ENCODE measurements around the gene RHBDL1. TPM values are rescaled to one million over a fixed set of nuclear protein-coding genes. Genes with fewer than 3 reads are reported as not detected.

Gene RHBDL1
- 0.17 TPM in 1 of 2 replicates, not detected in the other for total RNA-seq

GRCh38 chr16:674968-675883, at the start of gene RHBDL1:
TSS of gene RHBDL1 (plus strand) at chr16:675671. CDS start at chr16:675791, 120 bp downstream.

GRCh38 chr16:630815-631405, 44.6 kb upstream of the RHBDL1 start, which contains the start of gene WFIKKN1:
TSS of gene WFIKKN1 (plus strand) at chr16:630985. CDS start at chr16:631254, 269 bp downstream.

GRCh38 chr16:636206-637080, 39.0 kb upstream of the RHBDL1 start, which contains the start of gene METTL26:
TSS of gene METTL26 (minus strand) at chr16:636305. CDS start at chr16:636290, 15 bp downstream.

GRCh38 chr16:641326-642188, 33.9 kb upstream of the RHBDL1 start, which contains the start of gene MCRIP2:
TSS of gene MCRIP2 (plus strand) at chr16:641828. CDS start at chr16:641992, 164 bp downstream.

GRCh38 chr16:648781-649589, 26.5 kb upstream of the RHBDL1 start, which contains the start of gene WDR90:
TSS of gene WDR90 (plus strand) at chr16:649365. CDS start at chr16:649417, 52 bp downstream.

GRCh38 chr16:667780-668518, 7.5 kb upstream of the RHBDL1 start, which contains the start of gene RHOT2:
TSS of gene RHOT2 (plus strand) at chr16:668132. CDS start at chr16:668200, 68 bp downstream.

GRCh38 chr16:679814-680624, 4.5 kb downstream of the RHBDL1 start, which contains the start of gene STUB1:
TSS of gene STUB1 (plus strand) at chr16:680410. CDS start at chr16:680526, 116 bp downstream.

GRCh38 chr16:684071-684794, 8.8 kb downstream of the RHBDL1 start, which contains the start of gene JMJD8:
TSS of gene JMJD8 (minus strand) at chr16:684334. CDS start at chr16:684319, 15 bp downstream.

GRCh38 chr16:705431-706188, 30.1 kb downstream of the RHBDL1 start, which contains the start of gene FBXL16:
TSS of gene FBXL16 (minus strand) at chr16:705801. CDS start at chr16:697405, 8,396 bp downstream.

GRCh38 chr16:714558-715476, 39.3 kb downstream of the RHBDL1 start, which contains the start of gene METRN:
TSS of gene METRN (plus strand) at chr16:715118. CDS start at chr16:715290, 172 bp downstream.

GRCh38 chr16:720990-721764, 45.7 kb downstream of the RHBDL1 start, which contains the start of gene ANTKMT:
TSS of gene ANTKMT (plus strand) at chr16:721146. CDS start at chr16:721275, 129 bp downstream.

GRCh38 chr16:726438-727290, 51.2 kb downstream of the RHBDL1 start, which contains the start of the genes CCDC78 and HAGHL:
TSS of gene CCDC78 (minus strand) at chr16:726443. CDS start at chr16:726367, 76 bp downstream.
TSS of gene HAGHL (plus strand) at chr16:727106. CDS start at chr16:727510, 404 bp downstream.

Measured in dermis lymphatic vessel endothelial cell (primary cell).